ENCODE results near the gene HES7. TPM values are rescaled to one million over a fixed set of nuclear protein-coding genes. Genes with fewer than 3 reads are reported as not detected.

Gene HES7
- total RNA-seq, 1 donor from 2014 or later, result 0.55 TPM

DNA sequence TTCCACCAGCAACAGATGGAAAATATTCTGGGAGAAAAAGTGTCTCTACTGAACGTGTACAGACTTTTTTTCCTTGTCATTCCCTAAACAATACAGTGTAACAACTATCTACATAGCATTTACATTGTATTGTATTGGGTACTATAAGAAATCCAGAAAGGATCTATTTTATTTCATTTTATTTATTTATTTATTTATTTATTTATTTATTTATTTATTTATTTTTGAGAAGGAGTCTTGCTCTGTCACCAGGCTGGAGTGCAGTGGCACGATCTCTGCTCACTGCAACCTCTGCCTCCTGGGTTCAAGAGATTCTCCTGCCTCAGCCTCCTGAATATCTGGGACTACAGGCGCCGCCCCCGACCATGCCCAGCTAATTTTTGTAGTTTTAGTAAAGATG is 46.0 kb downstream of the HES7 start:
- intact Hi-C loops (cut with micrococcal nuclease), result loop anchor here (2.0 kb wide), 2 partner anchors 17 to 33 kb away; no protein-coding TSS in a partner anchor

GRCh38 chr17:8076502-8077266 is 47.2 kb downstream of the HES7 start:
- intact Hi-C loops (cut with micrococcal nuclease), result no loop called here

DNA sequence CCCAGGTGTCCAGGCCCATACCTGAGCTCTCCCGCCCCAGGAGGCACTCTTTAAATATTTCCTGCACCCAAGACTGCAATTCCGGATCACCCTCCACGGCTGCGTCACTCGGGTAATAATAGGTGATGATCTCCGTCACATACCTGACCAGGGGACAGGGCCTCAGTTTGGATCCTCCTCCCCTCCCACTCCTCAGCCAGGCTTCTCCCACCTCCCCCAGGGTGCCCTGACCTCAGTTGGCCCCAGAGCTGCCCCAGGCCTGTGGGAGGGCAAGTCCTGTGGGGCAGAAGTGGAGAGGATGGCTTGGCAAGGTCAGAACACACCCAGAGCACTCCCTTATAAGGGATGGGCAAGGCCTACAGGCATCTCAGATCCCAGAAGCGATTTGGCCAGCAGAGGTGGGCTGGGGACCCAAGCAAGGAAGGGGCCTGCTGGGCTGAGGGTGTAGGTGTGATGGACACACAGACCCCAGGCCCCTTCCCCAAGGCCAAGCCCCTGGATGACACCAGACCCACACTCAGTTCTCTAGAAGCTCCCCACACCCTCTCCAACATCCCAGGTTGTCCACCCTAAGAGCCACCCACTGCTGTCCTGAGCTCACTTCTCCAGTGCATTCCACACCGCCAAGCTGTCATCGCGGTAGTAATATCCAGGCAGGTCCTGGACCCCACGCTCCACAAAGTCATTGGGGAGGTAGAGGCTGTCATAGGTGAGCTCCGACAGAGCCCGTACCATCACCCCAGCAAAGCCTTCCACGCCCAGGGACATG is 48.1 kb downstream of the HES7 start:
- intact Hi-C loops (cut with micrococcal nuclease), result no loop called here

GRCh38 chr17:8075081-8075480 is 48.8 kb downstream of the HES7 start:
- intact Hi-C loops (cut with micrococcal nuclease), result no loop called here

DNA sequence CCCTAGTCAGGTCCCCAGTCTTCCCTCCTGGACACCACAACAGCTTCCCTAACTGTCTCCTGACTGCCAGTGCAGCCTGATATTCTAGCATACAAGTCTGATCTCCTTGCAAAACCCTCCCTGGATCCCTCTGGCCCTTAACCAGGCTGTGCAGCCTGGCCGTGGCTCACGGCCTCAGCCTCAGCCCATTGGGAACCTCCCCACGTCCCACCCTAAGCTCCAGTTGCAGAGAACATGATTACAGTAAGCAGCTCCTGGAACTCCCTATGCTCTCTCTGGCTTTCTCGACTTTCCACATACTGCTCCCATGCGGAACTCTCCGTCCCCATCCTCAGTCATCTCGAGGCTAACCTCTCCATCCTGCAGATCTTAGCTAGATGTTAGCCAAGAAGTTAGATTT is 49.4 kb downstream of the HES7 start:
- intact Hi-C loops (cut with micrococcal nuclease), result no loop called here

GRCh38 chr17:8073627-8074484 is 50.0 kb downstream of the HES7 start:
- intact Hi-C loops (cut with micrococcal nuclease), result no loop called here

- intact Hi-C loops (cut with micrococcal nuclease), result no loop called here
Observed at GRCh38 chr17:8072729-8073461, 51.0 kb downstream of the HES7 start.

GRCh38 chr17:8072341-8072728 is 51.6 kb downstream of the HES7 start:
- intact Hi-C loops (cut with micrococcal nuclease), result no loop called here

- intact Hi-C loops (cut with micrococcal nuclease), result no loop called here
Observed at GRCh38 chr17:8071496-8071895, 52.4 kb downstream of the HES7 start.

Other genes with a start within 250 kb of the HES7 start
- gene CHD3, start 235.3 kb downstream of the HES7 start, total RNA-seq, result 212 and 213 TPM in 2 replicates
- gene RNF227, start 207.8 kb downstream of the HES7 start, total RNA-seq, result 3.6 TPM in 2 replicates
- 9.2 and 10.7 TPM in 2 replicates for gene KCNAB3, start 194.2 kb downstream of the HES7 start, total RNA-seq
- 216 and 217 TPM in 2 replicates for gene TRAPPC1, start 192.2 kb downstream of the HES7 start, total RNA-seq
- 54.4 and 58.1 TPM in 2 replicates for gene CNTROB, start 191.9 kb downstream of the HES7 start, total RNA-seq
- gene GUCY2D, start 121.5 kb downstream of the HES7 start, total RNA-seq, result 0.05 TPM in 1 of 2 replicates, not detected in the other
- gene ALOX15B, start 85.0 kb downstream of the HES7 start, total RNA-seq, result not detected in 2 replicates
- not detected in 2 replicates for gene ALOX12B, start 36.4 kb downstream of the HES7 start, total RNA-seq
- gene ALOXE3, start 5.6 kb downstream of the HES7 start, total RNA-seq, result not detected in 2 replicates
- gene PER1, start 28.3 kb upstream of the HES7 start, total RNA-seq, result 20.4 and 26.4 TPM in 2 replicates
- gene VAMP2, start 38.8 kb upstream of the HES7 start, total RNA-seq, result 64.6 and 67.0 TPM in 2 replicates
- gene TMEM107, start 52.3 kb upstream of the HES7 start, total RNA-seq, result 26.1 and 26.4 TPM in 2 replicates
- gene BORCS6, start 66.1 kb upstream of the HES7 start, total RNA-seq, result 11.5 and 11.6 TPM in 2 replicates
- gene AURKB, start 86.5 kb upstream of the HES7 start, total RNA-seq, result 153 and 157 TPM in 2 replicates
- gene CTC1, start 124.0 kb upstream of the HES7 start, total RNA-seq, result 90.7 and 97.9 TPM in 2 replicates
- gene PFAS, start 125.2 kb upstream of the HES7 start, total RNA-seq, result 91.7 and 100 TPM in 2 replicates
- gene RANGRF, start 164.6 kb upstream of the HES7 start, total RNA-seq, result 63.0 and 63.4 TPM in 2 replicates
- gene SLC25A35, start 171.3 kb upstream of the HES7 start, total RNA-seq, result 16.3 and 17.2 TPM in 2 replicates
- gene ARHGEF15, start 186.1 kb upstream of the HES7 start, total RNA-seq, result 0.05 and 0.61 TPM in 2 replicates
- not detected in 2 replicates for gene ODF4, start 215.7 kb upstream of the HES7 start, total RNA-seq